Activated T-cell treated with anti-CD3 and anti-CD28 coated beads for 48 hours (primary cell): ENCODE data around the gene ADGRA3.

Experiments
- DNase-seq: peaks from one replicate; pipeline ENCODE4 v3.0.0-alpha.2; 2020; ENCODE audit warnings: low read depth

Gene ADGRA3

GRCh38 chr4:22512306-22512705 lies 3.6 kb downstream of the ADGRA3 start:
- no peak for DNase-seq

- DNase-seq = no peak
These were observed 5.1 kb downstream of the ADGRA3 start for GRCh38 chr4:22510750-22511149.

- no peak for DNase-seq
These were observed 7.5 kb downstream of the ADGRA3 start for GRCh38 chr4:22508376-22508775.

- no peak for DNase-seq
These were observed 10.9 kb downstream of the ADGRA3 start for GRCh38 chr4:22504922-22505321.

- DNase-seq = no peak
These were observed 11.4 kb downstream of the ADGRA3 start for GRCh38 chr4:22504447-22504846.

GRCh38 chr4:22502895-22503814 lies 12.7 kb downstream of the ADGRA3 start:
- no peak for DNase-seq

GRCh38 chr4:22501715-22502095 lies 14.2 kb downstream of the ADGRA3 start:
- no peak for DNase-seq

GRCh38 chr4:22500831-22501714 lies 14.8 kb downstream of the ADGRA3 start:
- DNase-seq = peak; percentile 21

GRCh38 chr4:22500128-22500611 lies 15.7 kb downstream of the ADGRA3 start:
- no peak for DNase-seq

GRCh38 chr4:22498866-22499265 lies 17.0 kb downstream of the ADGRA3 start:
- DNase-seq = no peak

- no peak for DNase-seq
These were observed 19.6 kb downstream of the ADGRA3 start for GRCh38 chr4:22496165-22496813.

GRCh38 chr4:22493523-22493922 lies 22.3 kb downstream of the ADGRA3 start:
- DNase-seq = no peak

- DNase-seq = no peak
These were observed 22.9 kb downstream of the ADGRA3 start for GRCh38 chr4:22492987-22493386.

GRCh38 chr4:22491939-22492338 lies 23.9 kb downstream of the ADGRA3 start:
- no peak for DNase-seq

GRCh38 chr4:22490718-22491315 lies 25.0 kb downstream of the ADGRA3 start:
- DNase-seq = no peak

GRCh38 chr4:22488106-22488505 lies 27.8 kb downstream of the ADGRA3 start:
- DNase-seq = no peak

- no peak for DNase-seq
These were observed 28.5 kb downstream of the ADGRA3 start for GRCh38 chr4:22487328-22487727.

GRCh38 chr4:22486276-22486675 lies 29.6 kb downstream of the ADGRA3 start:
- DNase-seq = no peak

- DNase-seq = no peak
These were observed 30.1 kb downstream of the ADGRA3 start for GRCh38 chr4:22485737-22486136.

GRCh38 chr4:22483551-22483981 lies 32.3 kb downstream of the ADGRA3 start:
- no peak for DNase-seq

GRCh38 chr4:22482250-22483127 lies 33.4 kb downstream of the ADGRA3 start:
- no peak for DNase-seq
